K562 (cell line): Measurements from ENCODE around the gene RAPSN. TPM values are rescaled to one million over a fixed set of nuclear protein-coding genes. Genes with fewer than 3 reads are reported as not detected.
A peak's percentile ranks its signal among the peaks of the same experiment; 100 is the strongest.

Experiments used
- ATAC-seq: fragments of 200-7000 bp; cut with Tn5 transposase; 3 replicates; pipeline ENCODE4 v1.9.1; 2020; ENCODE audit warnings: moderate library complexity
- BruUV-seq: library from RNA; stranded (reverse); fragments of 400-500 nt; replicated peaks from 2 replicates; lab custom pipeline; 2021; lab: Mats Ljungman, UMichigan
- CTCF ChIA-PET: fragments of 300-600 bp; formaldehyde crosslinking; extraction: SDS; loops from one replicate; lab custom pipeline; 2021; ENCODE audit warnings: low intra/inter-chr PET ratio; lab: Yijun Ruan, JAX
- POLR2A ChIA-PET: fragments of 300-600, 350-650 bp; sonication (Branson Sonifier 250); formaldehyde crosslinking; extraction: SDS; loops from one replicate; lab custom pipeline; 2021; ENCODE audit warnings: antibody characterized with exemption, inconsistent platforms; lab: Yijun Ruan, JAX
- DNase-seq, 4 experiments: peaks; one replicate each; pipeline versions ENCODE4 v3.0.0 to v3.0.0-alpha.2; 2011 to 2018; ENCODE audit warnings: low spot score in 3 of 4, mixed read lengths in 3 of 4; ENCODE audit errors: extremely low read depth in 1 of 4
- FAIRE-seq: peaks from 2 replicates; lab custom pipeline; 2011; peaks lifted over from hg19 to GRCh38; lab: Jason Lieb, UNC
- H2AFZ ChIP-seq: 2 replicates; pipeline ENCODE4 v1.6.0; 2011; ENCODE audit warnings: low read depth, low read length, control low read depth, inconsistent platforms
- H3K27ac ChIP-seq: fragments of 200-600 bp; 3 replicates; pipeline ENCODE4 v1.8.0; 2011; ENCODE audit warnings: low read depth, mild to moderate bottlenecking, control low read depth, inconsistent platforms, low read length, moderate library complexity, mixed read lengths; ENCODE audit errors: extremely low read depth
- H3K27me3 ChIP-seq, 2 experiments: fragments of 300-600 bp in 1 of 2; 2 replicates in 1 of 2; 3 replicates in 1 of 2; pipeline versions ENCODE4 v1.6.0 to v1.8.0; 2011; ENCODE audit warnings: inconsistent platforms in 2 of 2, low read length in 2 of 2, mild to moderate bottlenecking in 1 of 2, mixed read lengths in 1 of 2, moderate library complexity in 1 of 2; ENCODE audit not compliant: control insufficient read depth in 2 of 2, insufficient read depth in 2 of 2
- H3K36me3 ChIP-seq: fragments of 300-600 bp; 3 replicates; pipeline ENCODE4 v1.8.0; 2011; ENCODE audit warnings: mild to moderate bottlenecking, low read length, inconsistent platforms; ENCODE audit not compliant: control insufficient read depth, insufficient read depth
- H3K4me1 ChIP-seq, 2 experiments: fragments of 200-600 bp in 1 of 2; replicated peaks in 1 of 2; 2 replicates in 1 of 2; 3 replicates in 1 of 2; pipeline versions ENCODE4 v1.5.1 to v1.8.0; 2011; ENCODE audit warnings: inconsistent platforms in 2 of 2, low read length in 2 of 2, mild to moderate bottlenecking in 1 of 2, mixed read lengths in 1 of 2, moderate library complexity in 1 of 2; ENCODE audit not compliant: control insufficient read depth in 2 of 2, insufficient read depth in 2 of 2
- H3K4me2 ChIP-seq: 2 replicates; pipeline ENCODE4 v1.6.1; 2011; ENCODE audit warnings: low read length, control low read depth, inconsistent platforms, mixed read lengths; ENCODE audit not compliant: insufficient read depth
- H3K4me3 ChIP-seq: fragments of 200-600 bp; sonication (generic), shearing (Covaris generic); 2 replicates; pipeline ENCODE4 v1.5.1; 2016; ENCODE audit warnings: control low read depth, inconsistent platforms
- H3K79me2 ChIP-seq: fragments of 200-600 bp; 3 replicates; pipeline ENCODE4 v1.8.0; 2011; ENCODE audit warnings: low read length, inconsistent platforms; ENCODE audit not compliant: control insufficient read depth, insufficient read depth
- H3K9ac ChIP-seq, 2 experiments: 2 replicates each; pipeline versions ENCODE4 v1.6.0 to v1.6.1; 2011; ENCODE audit warnings: low read depth in 2 of 2, low read length in 2 of 2, control low read depth in 1 of 2, inconsistent platforms in 1 of 2, mild to moderate bottlenecking in 1 of 2, mixed read lengths in 1 of 2; ENCODE audit not compliant: insufficient read depth in 1 of 2
- H3K9me1 ChIP-seq: one replicate; pipeline ENCODE4 v1.6.0; 2011; ENCODE audit warnings: inconsistent platforms, mild to moderate bottlenecking, low read length, moderate library complexity; ENCODE audit not compliant: control insufficient read depth, insufficient read depth
- H3K9me3 ChIP-seq: replicated peaks from 2 replicates; pipeline ENCODE4 v1.5.1; 2011; ENCODE audit warnings: low read depth, low read length, inconsistent platforms; ENCODE audit not compliant: control insufficient read depth, insufficient read depth
- H4K20me1 ChIP-seq: replicated peaks from 2 replicates; pipeline ENCODE4 v1.6.1; 2011; ENCODE audit warnings: low read length, inconsistent platforms, mixed read lengths; ENCODE audit not compliant: control insufficient read depth, insufficient read depth
- CSDE1 ChIP-seq, 2 experiments: fragments of 450-650 bp; IDR thresholded peaks; 2 replicates each; pipeline ENCODE4 v1.6.1; 2016; ENCODE audit warnings: mild to moderate bottlenecking in 1 of 2
- POLR2B ChIP-seq: fragments of 450-650 bp; IDR thresholded peaks from 2 replicates; pipeline ENCODE4 v1.6.1; 2018; ENCODE audit warnings: low read depth; ENCODE audit not compliant: partially characterized antibody
- SUPT5H ChIP-seq: fragments of 450-650 bp; IDR thresholded peaks from 2 replicates; pipeline ENCODE4 v1.6.1; 2016
- ZEB2 ChIP-seq: fragments of 450-650 bp; IDR thresholded peaks from 2 replicates; pipeline ENCODE4 v1.6.1; 2016
- ZKSCAN8 ChIP-seq: fragments of 200-800 bp; sonication (Bioruptor generic); IDR thresholded peaks from 2 replicates; pipeline ENCODE4 v1.6.1; 2016; ENCODE audit warnings: missing genetic modification characterization, missing compliant biosample characterization
- ZNF668 ChIP-seq: fragments of 250-450 bp; sonication (Bioruptor Pico); IDR thresholded peaks from 2 replicates; pipeline ENCODE4 v1.8.0; 2022; ENCODE audit warnings: mild to moderate bottlenecking, inconsistent platforms
- ZNF79 ChIP-seq: fragments of 250-450 bp; sonication (Bioruptor Pico); IDR thresholded peaks from 2 replicates; pipeline ENCODE4 v1.4.0; 2020; ENCODE audit warnings: low read depth, mild to moderate bottlenecking, moderate library complexity
- WGBS: fragments of 100-300 bp; shearing (Covaris generic); methylation state at CpG from one replicate; pipeline ENCODE4 v1.1.6; 2016; ENCODE audit warnings: low coverage, mixed read lengths; ENCODE audit not compliant: insufficient coverage; ENCODE audit errors: missing lambda C conversion rate; 5-methylcytosine and 5-hydroxymethylcytosine counted together
- in situ Hi-C: fragments of 300-500 bp; cut with MboI; formaldehyde crosslinking; loops from 4 replicates; pipeline ENCODE4 v1.15.0; 2018; ENCODE audit warnings: inconsistent platforms, mixed read lengths
- intact Hi-C: fragments of 100-400 bp; cut with micrococcal nuclease; formaldehyde crosslinking; loops from 2 replicates; pipeline ENCODE4 v1.14.2; 2022
- polyA plus RNA-seq, 8 experiments: library from polyadenylated mRNA; depleted of rRNA in 4 of 8; stranded (reverse) in 5 of 8; unstranded in 3 of 8; fragments of >200 nt; fragmentation: Nextera tagmentation in 2 of 8; fragmentation: Illumina TruSeq in 1 of 8; extraction: Ambion mirVana in 2 of 8; extraction: Trizol in 1 of 8; gene quantifications; 2 replicates each; pipeline versions ENCODE4 v1.2.1 to v1.2.3, GENCODE V29; 2011 to 2014; ENCODE audit warnings: inconsistent platforms in 1 of 8, missing spikeins in 1 of 8
- total RNA-seq, 7 experiments: library from RNA; depleted of rRNA in 6 of 7; stranded (reverse); fragments of >200 nt in 6 of 7; fragmentation: Illumina TruSeq in 2 of 7; extraction: Trizol in 2 of 7; gene quantifications; 2 replicates each; pipeline versions ENCODE4 v1.2.1 to v1.2.3, GENCODE V29; 2011 to 2021; ENCODE audit warnings: low replicate concordance in 1 of 7
- TF ChIP-seq, protein P1 (sequence below): fragments of 450-650 bp; conservative IDR thresholded peaks from 2 replicates; pipeline ENCODE4 v1.6.1; 2016; ENCODE audit warnings: missing genetic modification characterization, low read depth, mild to moderate bottlenecking, control low read depth, missing compliant biosample characterization

Gene RAPSN
- total and polyA plus RNA-seq, 9 of the 15 experiments (the other 6 are each of a cell fraction or from before 2014, with no cell fraction given), result 0.06 to 0.11 TPM; not detected in 7

DNA sequence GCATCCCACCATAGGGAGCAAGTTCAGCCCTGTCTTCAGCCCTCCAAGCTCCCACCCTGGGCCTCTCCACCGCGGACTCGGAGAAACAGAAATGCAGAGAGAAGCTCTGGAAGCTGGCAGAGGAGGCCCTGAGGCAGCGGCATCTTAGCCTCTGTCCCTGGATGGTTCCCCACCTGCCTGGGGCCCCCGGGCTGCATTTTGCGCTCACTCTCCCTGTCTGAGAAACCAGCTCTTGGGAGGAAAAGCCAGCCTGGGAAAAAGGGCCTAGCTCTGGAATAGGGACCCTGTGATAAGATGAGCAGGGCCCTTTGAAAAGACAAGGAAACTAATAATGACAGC is 58.5 kb downstream of the RAPSN start:
- in situ Hi-C loops, result no loop called here
- Histone ChIP-seq H4K20me1 (no peaks in the 10 kb centered on the region), H3K9ac (no peak overlapping the region), H3K27ac (no peak overlapping the region), H3K27me3 (no peaks in the 10 kb centered on the region), H3K79me2 (no peaks in the 10 kb centered on the region), H3K9me1 (no peaks in the 10 kb centered on the region), H3K9me3 (no peaks in the 10 kb centered on the region), H3K4me3 (no peak overlapping the region), H2AFZ (no peak overlapping the region), H3K4me2 (no peak overlapping the region), H3K36me3 (no peaks in the 10 kb centered on the region), H3K4me1 (peaks cover 39 to 66% of the 10 kb centered on the region in 2 experiments)
- TF ChIP-seq, protein P1, sequence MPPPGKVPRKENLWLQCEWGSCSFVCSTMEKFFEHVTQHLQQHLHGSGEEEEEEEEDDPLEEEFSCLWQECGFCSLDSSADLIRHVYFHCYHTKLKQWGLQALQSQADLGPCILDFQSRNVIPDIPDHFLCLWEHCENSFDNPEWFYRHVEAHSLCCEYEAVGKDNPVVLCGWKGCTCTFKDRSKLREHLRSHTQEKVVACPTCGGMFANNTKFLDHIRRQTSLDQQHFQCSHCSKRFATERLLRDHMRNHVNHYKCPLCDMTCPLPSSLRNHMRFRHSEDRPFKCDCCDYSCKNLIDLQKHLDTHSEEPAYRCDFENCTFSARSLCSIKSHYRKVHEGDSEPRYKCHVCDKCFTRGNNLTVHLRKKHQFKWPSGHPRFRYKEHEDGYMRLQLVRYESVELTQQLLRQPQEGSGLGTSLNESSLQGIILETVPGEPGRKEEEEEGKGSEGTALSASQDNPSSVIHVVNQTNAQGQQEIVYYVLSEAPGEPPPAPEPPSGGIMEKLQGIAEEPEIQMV, result no peak
- no peak for TF ChIP-seq CSDE1 (IDR thresholded peaks at IDR 0.05)
- TF ChIP-seq ZNF668 (CRISPR knock-in tag), result no peak
- no peak for TF ChIP-seq ZEB2
- peak; percentile 38; the same call in 1 of the 2 replicates for TF ChIP-seq ZKSCAN8
- TF ChIP-seq POLR2B, result no peak
- TF ChIP-seq ZNF79 (CRISPR knock-in tag), result no peak
- TF ChIP-seq SUPT5H, result no peak
- CTCF ChIA-PET, result no interaction called here
- FAIRE-seq, result no peak
- no peak for ATAC-seq
- intact Hi-C loops, result no loop called here
- DNase-seq, result peak in 1 of 4 experiments; percentile 5
- BruUV-seq, result no TSS peak
- 95% methylated on average over 4 of the region's 6 CpGs for WGBS
- POLR2A ChIA-PET, result interaction anchor here (0.8 to 1.2 kb wide), 2 partner anchors 12 to 126 kb away, joined by 3 to 7 read pairs; partner anchors contain the start of gene SPI1
